ENCODE data around the gene KARS1.

The KARS1 gene

GRCh38 chr16:75578725-75579124, 68.7 kb downstream of the KARS1 start:
- DNase-seq, result no peak

GRCh38 chr16:75578212-75578611, 69.3 kb downstream of the KARS1 start:
- DNase-seq, result no peak

Data from midbrain (tissue), 1 donor.